ENCODE results near the gene PDPK1. TPM values are rescaled to one million over a fixed set of nuclear protein-coding genes. Genes with fewer than 3 reads are reported as not detected.

The PDPK1 gene
- total RNA-seq, 4 donors from 2014 or later: 39.6 to 96.9 (median 69.5) TPM

DNA sequence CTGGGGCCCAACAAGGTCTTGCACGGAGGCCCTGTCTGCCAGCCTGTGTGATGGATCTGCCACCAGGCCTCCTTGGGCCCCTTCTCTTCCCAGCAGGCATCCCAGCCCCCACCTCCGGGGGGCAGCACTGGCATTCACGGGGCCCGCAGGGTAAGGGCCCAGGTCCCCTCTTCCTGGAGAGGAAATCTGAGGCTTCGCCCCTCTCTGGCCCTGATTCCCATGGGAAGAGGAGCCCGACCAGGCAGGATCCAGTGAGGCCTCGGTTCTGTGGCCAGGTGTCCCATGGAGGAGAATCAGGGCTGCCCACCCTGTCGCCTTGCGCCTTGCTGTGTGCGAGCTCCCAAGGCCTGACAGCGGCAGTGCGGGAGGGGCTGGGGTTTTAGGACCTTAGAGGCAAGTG lies 48.4 kb downstream of the PDPK1 start:
- Histone ChIP-seq H3K27ac (no peak overlapping the region), H3K9me3 (no peaks in the 10 kb centered on the region), H3K4me3 (no peak overlapping the region), H3K4me1 (peaks cover 0 to 6% (median 3%) of the 10 kb centered on the region in 4 donors), H3K27me3 (no peaks in the 10 kb centered on the region), H3K36me3 (peaks cover 0 to 48% (median 14%) of the 10 kb centered on the region in 4 donors)
- intact Hi-C loops (cut with DNase I; ENCODE audit: low total_unique reads): no loop called here
- 81% methylated on average over 10 of the region's 12 CpGs; no CpG with 5 or more reads in 1 of the 2 donors for WGBS, 2 donors (ENCODE audit: low coverage in 1 of 2)
- no peak for DNase-seq
- in situ Hi-C loops (cut with MboI; ENCODE audit: low pct_ligation_motif_present in 1 of 4, low pct_unique_long_range_greater_than_20kb in 1 of 4, low sequenced_read_pairs in 3 of 4): loop anchor here in 1 of 4 donors (25.0 kb wide), 1 partner anchor 149 kb away; the partner anchor contains the start of gene CCNF
- no peak for TF ChIP-seq POLR2A (IDR thresholded peaks at IDR 0.05)
- TF ChIP-seq POLR2AphosphoS5 (IDR thresholded peaks at IDR 0.05): no peak
- TF ChIP-seq CTCF (IDR thresholded peaks at IDR 0.05): no peak
- TF ChIP-seq EP300 (IDR thresholded peaks at IDR 0.05; ENCODE audit: low read depth): no peak

- Histone ChIP-seq H3K36me3 (peaks cover 0 to 48% (median 16%) of the 10 kb centered on the region in 4 donors), H3K4me3 (no peak overlapping the region), H3K9me3 (no peaks in the 10 kb centered on the region), H3K27me3 (no peaks in the 10 kb centered on the region), H3K27ac (no peak overlapping the region), H3K4me1 (peaks cover 0 to 6% (median 3%) of the 10 kb centered on the region in 4 donors)
- no peak for DNase-seq
- in situ Hi-C loops (cut with MboI; ENCODE audit: low pct_ligation_motif_present in 1 of 4, low pct_unique_long_range_greater_than_20kb in 1 of 4, low sequenced_read_pairs in 3 of 4): loop anchor here in 1 of 4 donors (25.0 kb wide), 1 partner anchor 150 kb away; the partner anchor contains the start of gene CCNF
- WGBS, 2 donors (ENCODE audit: low coverage in 1 of 2): 96 to 100% methylated on average over 3 to 16 of the region's 16 CpGs
- intact Hi-C loops (cut with DNase I; ENCODE audit: low total_unique reads): no loop called here
- no peak for TF ChIP-seq CTCF (IDR thresholded peaks at IDR 0.05)
- TF ChIP-seq EP300 (IDR thresholded peaks at IDR 0.05; ENCODE audit: low read depth): no peak
- no peak for TF ChIP-seq POLR2A (IDR thresholded peaks at IDR 0.05)
- no peak for TF ChIP-seq POLR2AphosphoS5 (IDR thresholded peaks at IDR 0.05)
Observed at GRCh38 chr16:2586901-2587480, 49.2 kb downstream of the PDPK1 start.

DNA sequence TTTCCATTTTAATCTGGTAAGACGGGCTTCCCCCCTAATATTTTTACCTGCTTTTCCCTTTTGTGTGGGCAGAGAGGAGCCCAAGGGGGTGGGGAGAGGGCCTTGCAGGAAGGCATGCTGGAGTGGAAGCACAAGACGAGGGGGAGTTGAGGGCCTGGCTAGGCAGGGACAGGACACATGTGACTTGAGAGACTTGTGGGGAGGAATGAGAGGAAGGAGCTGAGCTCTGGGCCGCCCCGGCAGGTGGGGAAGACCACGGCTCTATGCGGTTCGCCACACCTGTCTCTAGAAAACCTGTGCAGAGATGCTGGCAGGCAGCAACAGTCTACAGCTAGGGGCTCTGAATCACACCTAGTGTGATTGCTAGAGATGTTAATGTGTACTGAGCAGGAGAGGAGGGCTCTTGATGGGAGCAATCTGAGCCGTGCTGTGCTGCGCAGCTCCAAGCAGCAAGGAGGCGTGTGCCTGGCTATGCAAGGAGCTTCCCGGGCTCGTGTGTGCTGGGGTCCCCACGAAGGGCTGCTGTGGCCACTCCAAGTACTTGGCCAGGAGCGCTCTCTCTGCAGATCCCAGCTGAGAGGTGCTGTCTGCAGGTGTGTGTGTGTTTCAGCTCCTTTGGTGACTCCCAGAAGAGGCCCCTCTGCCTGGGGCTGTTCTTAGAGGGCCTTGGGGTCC lies 50.2 kb downstream of the PDPK1 start:
- TF ChIP-seq POLR2A (IDR thresholded peaks at IDR 0.05) (no peak), EP300 (IDR thresholded peaks at IDR 0.05; ENCODE audit: low read depth) (no peak), POLR2AphosphoS5 (IDR thresholded peaks at IDR 0.05) (no peak), CTCF (IDR thresholded peaks at IDR 0.05) (no peak)
- Histone ChIP-seq H3K4me1 (peaks cover 0 to 6% (median 3%) of the 10 kb centered on the region in 4 donors), H3K36me3 (peaks cover 0 to 48% (median 17%) of the 10 kb centered on the region in 4 donors), H3K4me3 (no peak overlapping the region), H3K27me3 (no peaks in the 10 kb centered on the region), H3K9me3 (no peaks in the 10 kb centered on the region), H3K27ac (no peak overlapping the region)
- DNase-seq: no peak
- 90 to 96% methylated on average over 5 to 14 of the region's 14 CpGs for WGBS, 2 donors (ENCODE audit: low coverage in 1 of 2)
- intact Hi-C loops (cut with DNase I; ENCODE audit: low total_unique reads): no loop called here
- in situ Hi-C loops (cut with MboI; ENCODE audit: low pct_ligation_motif_present in 1 of 4, low pct_unique_long_range_greater_than_20kb in 1 of 4, low sequenced_read_pairs in 3 of 4): loop anchor here in 1 of 4 donors (25.0 kb wide), 1 partner anchor 151 kb away; the partner anchor contains the start of gene CCNF

DNA sequence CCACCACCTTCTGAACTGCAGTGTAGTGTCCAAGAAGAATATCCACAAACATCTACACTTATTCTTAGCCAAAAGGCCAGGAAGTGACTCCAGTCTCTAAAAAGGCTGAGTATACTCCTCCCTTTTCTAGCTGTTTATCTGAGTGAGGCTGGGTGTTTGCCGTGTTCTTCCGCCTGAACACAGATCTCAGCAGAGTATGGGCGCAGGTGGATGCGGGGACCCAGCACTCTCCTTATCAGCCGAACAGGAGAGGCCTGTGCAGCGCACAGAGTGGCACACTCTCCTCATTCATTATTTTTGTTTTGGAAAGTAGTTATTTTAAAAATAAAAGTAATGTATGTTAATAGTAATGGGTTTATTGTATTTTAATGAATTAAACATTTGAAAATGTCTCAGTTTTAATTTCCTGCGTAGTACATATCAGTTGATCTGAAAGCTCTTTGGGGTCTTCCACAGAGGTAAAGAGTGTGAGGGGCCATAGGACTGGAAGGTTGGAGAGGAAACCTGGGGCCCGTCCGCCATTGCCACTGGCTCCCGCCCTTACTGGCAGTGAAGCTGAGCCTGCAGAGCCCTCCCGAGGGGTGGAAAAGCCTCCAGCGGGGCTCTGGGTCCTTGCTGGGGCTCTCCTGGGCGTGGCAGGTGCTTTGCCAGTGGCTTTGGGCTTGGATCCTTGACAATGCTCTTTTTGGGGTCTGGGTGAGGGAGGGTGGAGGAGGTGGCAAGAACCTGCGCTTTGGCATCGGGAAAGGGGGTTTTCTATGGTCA lies 53.8 kb downstream of the PDPK1 start:
- intact Hi-C loops (cut with DNase I; ENCODE audit: low total_unique reads) (no loop called here), in situ Hi-C loops (cut with MboI; ENCODE audit: low pct_ligation_motif_present in 1 of 4, low pct_unique_long_range_greater_than_20kb in 1 of 4, low sequenced_read_pairs in 3 of 4) (loop anchor here in 1 of 4 donors (25.0 kb wide), 1 partner anchor 154 kb away; the partner anchor contains the start of gene CCNF)
- Histone ChIP-seq H3K4me1 (no peaks in the 10 kb centered on the region), H3K4me3 (no peak overlapping the region), H3K27me3 (no peaks in the 10 kb centered on the region), H3K27ac (no peak overlapping the region), H3K9me3 (no peaks in the 10 kb centered on the region), H3K36me3 (peaks cover 0 to 47% (median 21%) of the 10 kb centered on the region in 4 donors)
- TF ChIP-seq EP300 (IDR thresholded peaks at IDR 0.05; ENCODE audit: low read depth): no peak
- TF ChIP-seq CTCF (IDR thresholded peaks at IDR 0.05): no peak
- DNase-seq: no peak
- WGBS, 2 donors (ENCODE audit: low coverage in 1 of 2): 92 to 97% methylated on average over 11 to 15 of the region's 15 CpGs
